HG03457 (cell line): ENCODE data around the gene MYCBPAP.

Experiments
- ATAC-seq: cut with Tn5 transposase; IDR thresholded peaks from one replicate; pipeline ENCODE4 v1.9.1; 2021; ENCODE audit warnings: moderate number of reproducible peaks; ENCODE audit not compliant: unreplicated experiment

The MYCBPAP gene

GRCh38 chr17:50569592-50569991 lies 61.4 kb downstream of the MYCBPAP start:
- ATAC-seq: no peak

GRCh38 chr17:50570032-50570431 lies 61.8 kb downstream of the MYCBPAP start:
- no peak for ATAC-seq

DNA sequence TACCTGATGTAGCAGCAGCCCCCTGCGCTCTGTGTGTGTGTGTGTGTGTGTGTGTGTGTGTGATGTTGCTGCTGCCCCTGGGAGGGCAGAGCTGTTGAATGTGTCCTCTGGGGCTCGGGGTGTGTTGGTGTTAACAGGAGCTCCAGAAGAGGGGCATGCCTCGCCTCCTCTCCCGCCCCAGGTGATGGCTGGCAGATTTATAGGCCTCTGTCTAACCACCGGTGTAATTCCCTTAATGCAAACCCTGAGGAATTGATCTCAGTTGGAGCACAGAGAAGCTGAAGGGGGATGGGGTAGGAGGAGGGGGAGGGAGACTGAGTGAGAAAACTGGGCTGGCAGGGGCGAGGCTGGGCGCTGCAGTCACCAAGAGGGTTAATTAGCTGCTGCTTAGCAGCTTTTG lies 62.3 kb downstream of the MYCBPAP start:
- no peak for ATAC-seq

DNA sequence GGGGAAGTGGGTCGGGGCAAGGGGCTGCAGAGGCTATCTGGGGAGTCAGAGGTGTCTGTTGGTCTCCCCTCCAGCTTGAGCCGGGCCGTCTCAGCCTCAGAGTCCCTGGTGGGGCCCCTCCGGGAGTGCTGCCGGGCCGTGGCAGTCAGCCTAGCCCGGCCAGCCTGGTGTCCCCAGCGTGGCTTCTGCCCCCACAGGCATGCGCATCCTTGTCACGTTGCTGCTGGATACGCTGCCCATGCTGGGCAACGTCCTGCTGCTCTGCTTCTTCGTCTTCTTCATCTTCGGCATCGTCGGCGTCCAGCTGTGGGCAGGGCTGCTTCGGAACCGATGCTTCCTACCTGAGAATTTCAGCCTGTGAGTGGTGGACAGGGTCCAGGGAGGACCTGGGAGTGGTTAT lies 63.4 kb downstream of the MYCBPAP start:
- ATAC-seq: no peak

GRCh38 chr17:50572541-50572940 lies 64.3 kb downstream of the MYCBPAP start:
- ATAC-seq: no peak

- ATAC-seq: no peak
Measured at GRCh38 chr17:50573866-50574611, 65.8 kb downstream of the MYCBPAP start.

- no peak for ATAC-seq
Measured at GRCh38 chr17:50575581-50576210, 67.5 kb downstream of the MYCBPAP start.

GRCh38 chr17:50576864-50577263 lies 68.6 kb downstream of the MYCBPAP start:
- no peak for ATAC-seq

DNA sequence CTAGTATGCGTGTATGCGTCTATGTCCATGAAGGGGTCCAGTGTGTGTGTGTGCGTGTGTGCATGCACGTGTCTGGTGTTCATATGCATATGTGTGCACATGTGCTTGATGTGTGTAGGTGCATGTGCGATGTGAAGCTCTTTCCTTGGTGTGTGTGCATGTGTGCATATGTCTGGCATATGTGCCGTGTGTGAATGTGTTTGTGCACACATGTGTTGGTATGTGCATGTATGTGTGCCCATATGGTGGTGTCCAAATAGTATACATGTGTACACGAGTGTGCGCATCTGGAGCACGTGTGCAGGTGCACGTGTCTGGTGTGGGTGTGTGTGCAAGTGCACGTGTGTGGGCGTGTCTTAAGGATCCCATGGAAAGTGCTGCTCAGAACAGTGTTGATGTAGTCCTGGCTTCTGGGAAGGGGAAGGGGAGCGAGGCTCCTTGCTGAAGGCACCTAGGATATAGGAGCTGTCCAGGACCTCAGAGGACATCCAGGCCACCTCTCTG lies 69.3 kb downstream of the MYCBPAP start:
- no peak for ATAC-seq

GRCh38 chr17:50578173-50578572 lies 69.9 kb downstream of the MYCBPAP start:
- ATAC-seq: no peak

DNA sequence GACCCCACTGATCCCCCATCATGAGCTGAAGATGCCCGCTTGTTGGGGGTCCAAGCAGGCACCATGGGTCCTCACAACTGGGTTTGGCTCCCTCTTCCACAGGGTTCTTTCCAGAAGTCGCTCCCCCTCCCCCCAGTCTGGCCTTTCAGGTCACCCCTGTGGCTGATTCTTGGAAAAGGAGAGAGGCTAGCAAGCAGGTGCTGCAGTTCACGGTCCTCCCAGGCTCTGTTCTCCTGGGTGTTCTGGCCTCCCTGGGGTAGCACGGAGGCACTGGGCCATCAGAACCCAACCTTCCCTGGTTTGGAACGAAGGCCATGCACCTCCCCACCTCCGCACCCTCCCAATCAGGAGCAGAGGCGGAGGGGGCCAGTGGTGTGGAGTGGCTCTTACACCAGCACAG lies 71.2 kb downstream of the MYCBPAP start:
- no peak for ATAC-seq

- ATAC-seq: no peak
Measured at GRCh38 chr17:50580646-50581045, 72.4 kb downstream of the MYCBPAP start.
